Kidney (tissue), 14 donors: ENCODE data around the gene MAP7. TPM values are rescaled to one million over a fixed set of nuclear protein-coding genes. Genes with fewer than 3 reads are reported as not detected.

Experiments used
- DNase-seq, 5 donors: peaks; one replicate each; pipeline ENCODE4 v3.0.0-alpha.2; 2013 to 2020
- FAIRE-seq: peaks from 2 replicates; lab custom pipeline; 2012; peaks lifted over from hg19 to GRCh38; lab: Jason Lieb, UNC
- H3K27ac ChIP-seq, 2 donors: one replicate each; pipeline ENCODE4 v1.7.0; 2013; ENCODE audit warnings: low read depth in 2 of 2, low read length in 2 of 2, inconsistent platforms in 1 of 2
- H3K27me3 ChIP-seq: one replicate; pipeline ENCODE4 v1.7.1; 2013; ENCODE audit warnings: low read length, inconsistent platforms; ENCODE audit not compliant: control insufficient read depth, insufficient read depth
- H3K36me3 ChIP-seq, 3 donors: one replicate each; pipeline versions ENCODE4 v1.7.0 to v1.7.1; 2013; ENCODE audit warnings: low read length in 3 of 3, control low read depth in 1 of 3, inconsistent platforms in 1 of 3; ENCODE audit not compliant: insufficient read depth in 3 of 3, control insufficient read depth in 2 of 3
- H3K4me1 ChIP-seq, 3 donors: one replicate each; pipeline versions ENCODE4 v1.7.0 to v1.7.1; 2013; ENCODE audit warnings: low read length in 3 of 3, inconsistent platforms in 1 of 3, low read depth in 1 of 3; ENCODE audit not compliant: control insufficient read depth in 2 of 3, insufficient read depth in 2 of 3
- H3K4me3 ChIP-seq, 3 donors: one replicate each; pipeline versions ENCODE4 v1.7.0 to v1.8.1; 2013; ENCODE audit warnings: low read length in 3 of 3, control low read depth in 1 of 3, inconsistent platforms in 1 of 3
- H3K9ac ChIP-seq, 3 donors: one replicate each; pipeline versions ENCODE4 v1.7.0 to v1.7.1; 2013; ENCODE audit warnings: low read length in 3 of 3, control low read depth in 1 of 3, inconsistent platforms in 1 of 3
- H3K9me3 ChIP-seq, 3 donors: one replicate each; pipeline versions ENCODE4 v1.7.0 to v1.7.1; 2013; ENCODE audit warnings: low read length in 3 of 3, control low read depth in 1 of 3, inconsistent platforms in 1 of 3; ENCODE audit not compliant: control insufficient read depth in 2 of 3, insufficient read depth in 1 of 3
- intact Hi-C: fragments of 100-400 bp; cut with DNase I; formaldehyde crosslinking; loops from one replicate; pipeline ENCODE4 v1.11.1; 2022
- polyA plus RNA-seq: library from polyadenylated mRNA; stranded (reverse); fragments of 350-450 nt; fragmentation: Illumina TruSeq; extraction: RNeasy Lipid Tissue Mini Kit (QIAGEN cat#74804); gene quantifications from one replicate; pipeline ENCODE4 v1.2.3, GENCODE V29; 2014; ENCODE audit warnings: low read depth, low replicate concordance; ENCODE audit not compliant: insufficient read depth
- total RNA-seq: library from RNA; stranded (reverse); fragmentation: NEBNext Ultra II Directional; extraction: Animal tissue kit (Norgen Biotek cat#: 25700); gene quantifications from one replicate; pipeline ENCODE4 v1.2.1, GENCODE V29; 2021
- TF ChIP-seq, protein P1 (sequence below): IDR thresholded peaks from 3 replicates; pipeline ENCODE4 v1.5.1; 2012; ENCODE audit warnings: mild to moderate bottlenecking, moderate library complexity, borderline replicate concordance; ENCODE audit not compliant: insufficient read depth; ENCODE audit errors: extremely low read depth
- donor health status: control.
- donor health status: control.
- donor health status: control.
- donor health status: control.
- donor health status: control.
- donor health status: DM: yes; HTN: yes; CAD: no.
- donor health status: Normal renal cell carcinoma (clear cell type).

Gene MAP7
- total and polyA plus RNA-seq, 2 donors from 2014 or later, result 16.0 to 40.0 TPM

DNA sequence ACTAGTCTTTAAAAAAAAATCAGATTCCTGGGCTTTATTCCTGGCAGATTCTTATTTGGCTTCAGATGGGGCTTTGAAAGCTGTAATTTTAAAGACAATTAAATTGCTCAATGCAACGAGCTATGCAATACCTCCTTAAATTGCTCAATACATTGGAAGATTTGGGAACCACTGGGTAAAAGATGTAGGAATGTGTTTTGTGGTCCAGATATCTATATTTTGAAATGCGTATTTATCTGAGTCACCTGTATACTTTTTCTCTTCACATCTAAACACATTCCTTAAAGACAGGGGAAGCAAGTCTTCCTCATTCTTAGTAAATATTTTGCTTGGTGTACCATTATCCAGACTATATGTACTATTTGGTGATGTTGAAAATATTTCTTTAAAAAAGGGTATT, 29.6 kb upstream of the MAP7 start:
- Histone ChIP-seq H3K9me3 (no peaks in the 10 kb centered on the region), H3K4me3 (no peak overlapping the region), H3K36me3 (peaks cover 0 to 15% (median 12%) of the 10 kb centered on the region in 3 donors), H3K27me3 (no peaks in the 10 kb centered on the region), H3K9ac (no peak overlapping the region), H3K27ac (no peak overlapping the region), H3K4me1 (no peaks in the 10 kb centered on the region)
- TF ChIP-seq, protein P1, sequence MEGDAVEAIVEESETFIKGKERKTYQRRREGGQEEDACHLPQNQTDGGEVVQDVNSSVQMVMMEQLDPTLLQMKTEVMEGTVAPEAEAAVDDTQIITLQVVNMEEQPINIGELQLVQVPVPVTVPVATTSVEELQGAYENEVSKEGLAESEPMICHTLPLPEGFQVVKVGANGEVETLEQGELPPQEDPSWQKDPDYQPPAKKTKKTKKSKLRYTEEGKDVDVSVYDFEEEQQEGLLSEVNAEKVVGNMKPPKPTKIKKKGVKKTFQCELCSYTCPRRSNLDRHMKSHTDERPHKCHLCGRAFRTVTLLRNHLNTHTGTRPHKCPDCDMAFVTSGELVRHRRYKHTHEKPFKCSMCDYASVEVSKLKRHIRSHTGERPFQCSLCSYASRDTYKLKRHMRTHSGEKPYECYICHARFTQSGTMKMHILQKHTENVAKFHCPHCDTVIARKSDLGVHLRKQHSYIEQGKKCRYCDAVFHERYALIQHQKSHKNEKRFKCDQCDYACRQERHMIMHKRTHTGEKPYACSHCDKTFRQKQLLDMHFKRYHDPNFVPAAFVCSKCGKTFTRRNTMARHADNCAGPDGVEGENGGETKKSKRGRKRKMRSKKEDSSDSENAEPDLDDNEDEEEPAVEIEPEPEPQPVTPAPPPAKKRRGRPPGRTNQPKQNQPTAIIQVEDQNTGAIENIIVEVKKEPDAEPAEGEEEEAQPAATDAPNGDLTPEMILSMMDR, result no peak
- intact Hi-C loops, result loop anchor here (10.0 kb wide), 1 partner anchor 215 kb away; the partner anchor contains the start of gene MAP3K5
- no peak for FAIRE-seq
- no peak for DNase-seq

DNA sequence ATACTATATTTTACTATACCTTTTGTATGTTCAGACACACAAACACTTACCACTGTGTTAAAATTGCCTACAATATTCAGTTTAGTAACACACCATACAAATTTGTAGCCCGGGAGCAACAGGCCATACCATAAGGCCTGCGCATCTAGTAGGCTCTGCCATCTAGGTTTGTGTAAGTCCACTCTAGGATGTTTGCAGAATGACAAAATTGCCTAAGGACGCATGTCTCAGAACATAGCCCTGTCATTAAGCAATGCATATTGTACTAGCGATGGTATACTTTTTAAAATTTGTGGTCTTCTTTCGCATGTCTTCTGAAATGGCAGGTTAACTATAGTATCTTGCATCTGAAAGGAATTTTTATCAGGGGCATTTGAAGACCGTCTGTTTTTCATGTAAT, 26.6 kb upstream of the MAP7 start:
- no peak overlapping the region for H3K4me3 ChIP-seq
- no peaks in the 10 kb centered on the region for H3K9me3 ChIP-seq
- H3K4me1 ChIP-seq, result no peaks in the 10 kb centered on the region
- TF ChIP-seq, protein P1, result no peak
- DNase-seq (no peak), FAIRE-seq (no peak)
- H3K36me3 ChIP-seq, result peaks cover 0 to 18% (median 5%) of the 10 kb centered on the region in 3 donors
- no peak overlapping the region for H3K9ac ChIP-seq
- H3K27ac ChIP-seq, result no peak overlapping the region
- H3K27me3 ChIP-seq, result no peaks in the 10 kb centered on the region
- intact Hi-C loops, result no loop called here

DNA sequence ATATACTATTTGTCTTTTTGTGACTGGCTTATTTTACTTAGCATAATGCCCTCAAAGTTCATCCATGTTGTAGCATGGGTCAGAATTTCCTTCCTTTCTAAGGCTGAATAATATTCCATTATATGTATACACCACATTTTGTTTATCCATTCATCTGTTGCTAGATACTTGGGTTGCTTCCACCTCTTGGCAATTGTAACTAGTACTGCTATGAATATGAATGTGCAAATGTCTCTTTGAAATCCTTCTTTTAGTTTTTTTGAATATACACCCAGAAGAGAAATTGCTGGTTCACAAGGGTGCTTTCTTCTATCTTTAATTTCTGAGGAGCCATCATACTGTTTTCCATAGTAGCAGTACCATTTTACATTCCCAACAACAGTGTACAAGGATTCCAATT, 21.3 kb upstream of the MAP7 start:
- Histone ChIP-seq H3K27ac (no peak overlapping the region), H3K4me3 (no peak overlapping the region), H3K36me3 (peaks cover 0 to 10% (median 5%) of the 10 kb centered on the region in 3 donors), H3K27me3 (no peaks in the 10 kb centered on the region), H3K4me1 (no peaks in the 10 kb centered on the region), H3K9ac (no peak overlapping the region), H3K9me3 (peaks cover 0 to 8% (median 0%) of the 10 kb centered on the region in 3 donors)
- intact Hi-C loops, result no loop called here
- DNase-seq (no peak), FAIRE-seq (no peak)
- TF ChIP-seq, protein P1, result no peak

DNA sequence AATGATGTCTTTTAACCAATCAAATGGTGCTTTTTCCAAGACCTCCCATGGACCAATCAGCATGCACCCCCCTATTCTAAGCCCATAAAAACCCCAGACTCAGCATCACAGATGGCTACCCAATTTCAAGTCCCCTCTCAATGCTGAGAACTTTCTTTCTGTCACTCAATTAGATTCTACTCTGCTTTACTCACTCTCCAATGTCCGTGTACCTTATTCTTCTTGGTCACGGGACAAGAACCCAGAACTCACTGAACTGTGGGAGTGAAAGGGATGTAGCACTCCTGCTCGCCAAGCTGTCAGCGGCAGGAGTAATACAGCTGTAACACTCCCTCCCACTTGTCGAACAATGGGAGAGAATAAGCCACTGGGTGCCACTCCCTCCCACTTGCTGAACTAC, 20.8 kb upstream of the MAP7 start:
- Histone ChIP-seq H3K9ac (no peak overlapping the region), H3K27ac (no peak overlapping the region), H3K4me3 (no peak overlapping the region), H3K27me3 (no peaks in the 10 kb centered on the region), H3K4me1 (no peaks in the 10 kb centered on the region), H3K9me3 (peaks cover 0 to 8% (median 0%) of the 10 kb centered on the region in 3 donors), H3K36me3 (peaks cover 0 to 13% (median 5%) of the 10 kb centered on the region in 3 donors)
- FAIRE-seq (no peak), DNase-seq (no peak)
- intact Hi-C loops, result no loop called here
- TF ChIP-seq, protein P1, result no peak
